ENCODE results near the gene MUC2.

- no peak for TF ChIP-seq POLR2A (IDR thresholded peaks at IDR 0.05)
- TF ChIP-seq CTCF (IDR thresholded peaks at IDR 0.05): no peak
- no peak for TF ChIP-seq EP300 (IDR thresholded peaks at IDR 0.05)
- no peak for TF ChIP-seq POLR2AphosphoS5 (IDR thresholded peaks at IDR 0.05)
Measured at GRCh38 chr11:1109918-1110705, 35.4 kb downstream of the MUC2 start.
